Lung (tissue), 16 donors: Measurements from ENCODE around the gene DCDC2C. TPM values are rescaled to one million over a fixed set of nuclear protein-coding genes. Genes with fewer than 3 reads are reported as not detected.

Experiments
- ATAC-seq: fragments of 200-7000 bp; cut with Tn5 transposase; one replicate; pipeline ENCODE4 v1.9.1; 2020; ENCODE audit warnings: moderate number of reproducible peaks; ENCODE audit not compliant: insufficient read depth, low FRiP score
- DNase-seq, 3 donors: peaks; one replicate each; pipeline ENCODE4 v3.0.0-alpha.2; 2013 to 2017
- H3K27ac ChIP-seq, 2 donors: one replicate each; pipeline ENCODE4 v1.5.1; 2013; ENCODE audit warnings: mild to moderate bottlenecking in 2 of 2, moderate library complexity in 2 of 2, control low read depth in 1 of 2, inconsistent platforms in 1 of 2, low read depth in 1 of 2, low read length in 1 of 2
- H3K27me3 ChIP-seq, 3 donors: one replicate each; pipeline ENCODE4 v1.5.1; 2013; ENCODE audit warnings: low read length in 2 of 3; ENCODE audit not compliant: control insufficient read depth in 3 of 3, insufficient read depth in 3 of 3
- H3K36me3 ChIP-seq, 4 donors: one replicate each; pipeline ENCODE4 v1.5.1; 2013; ENCODE audit warnings: low read length in 4 of 4, mild to moderate bottlenecking in 1 of 4, moderate library complexity in 1 of 4; ENCODE audit not compliant: control insufficient read depth in 4 of 4, insufficient read depth in 4 of 4
- H3K4me1 ChIP-seq, 5 donors: one replicate each; pipeline ENCODE4 v1.5.1; 2013; ENCODE audit warnings: low read length in 5 of 5, mild to moderate bottlenecking in 2 of 5, moderate library complexity in 1 of 5; ENCODE audit not compliant: control insufficient read depth in 5 of 5, insufficient read depth in 5 of 5
- H3K4me3 ChIP-seq: one replicate; pipeline ENCODE4 v1.5.1; 2013; ENCODE audit warnings: mild to moderate bottlenecking, control low read depth, moderate library complexity
- H3K9ac ChIP-seq, 2 donors: one replicate each; pipeline ENCODE4 v1.5.1; 2013; ENCODE audit warnings: low read length in 2 of 2, control low read depth in 1 of 2; ENCODE audit not compliant: insufficient read depth in 1 of 2
- H3K9me3 ChIP-seq, 4 donors: one replicate each; pipeline ENCODE4 v1.5.1; 2013; ENCODE audit warnings: low read length in 3 of 4, mild to moderate bottlenecking in 1 of 4, moderate library complexity in 1 of 4; ENCODE audit not compliant: control insufficient read depth in 4 of 4, insufficient read depth in 3 of 4
- CTCF ChIP-seq: IDR thresholded peaks from 2 replicates; pipeline ENCODE4 v1.5.1; 2012; ENCODE audit warnings: mild to moderate bottlenecking; ENCODE audit errors: control extremely low read depth, extremely low read depth
- WGBS, 2 donors: extraction: QIAGEN DNeasy Blood & Tissue Kit; methylation state at CpG; one replicate each; pipeline ENCODE4 v1.1.7; 2013; 5-methylcytosine and 5-hydroxymethylcytosine counted together
- long read RNA-seq, 5 donors: transcript quantifications; one replicate each; lab custom pipeline, GENCODE V29; 2026
- polyA plus RNA-seq, 2 donors: library from polyadenylated mRNA; stranded (reverse); fragments of 200-250 nt; gene quantifications; one replicate each; pipeline ENCODE4 v1.2.1, GENCODE V29; 2013
- total RNA-seq, 2 donors: library from RNA; depleted of rRNA in 1 of 2; stranded (reverse); fragments of >200 nt in 1 of 2; gene quantifications; one replicate each; pipeline ENCODE4 v1.2.1, GENCODE V29; 2014 to 2021
- donor health status: control.
- donor health status: control.
- donor health status: Bipolar disorder and iron deficiency.
- donor health status: healthy.
- donor health status: DM: yes; HTN: yes; CAD: no.

Gene DCDC2C, protein sequence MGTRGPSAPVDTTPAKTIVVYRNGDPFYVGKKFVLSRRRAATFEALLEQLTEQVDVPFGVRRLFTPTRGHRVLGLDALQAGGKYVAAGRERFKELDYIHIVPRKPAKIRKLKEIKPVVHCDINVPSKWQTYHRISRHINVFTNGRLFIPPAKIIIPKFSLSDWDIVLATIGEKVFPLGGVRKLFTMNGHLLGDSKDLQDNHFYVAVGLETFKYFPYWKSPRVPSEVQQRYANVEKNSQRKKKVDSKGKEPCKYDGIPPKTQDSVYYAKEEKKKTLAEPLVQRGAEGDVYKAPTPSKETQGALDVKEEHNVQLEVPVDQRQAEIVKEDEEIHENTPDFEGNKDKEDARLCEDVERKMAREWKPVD
- total RNA-seq (under 1 TPM in 1 of 2 donors, not detected in 1; 0.37 TPM), polyA plus RNA-seq (not detected)
- long read RNA-seq, donor 1: 0 reads
- long read RNA-seq, donor 2: 0 reads
- long read RNA-seq, donor 3: 0 reads
- long read RNA-seq, donor 4: 0 reads
- long read RNA-seq, donor 5: 0 reads

DNA sequence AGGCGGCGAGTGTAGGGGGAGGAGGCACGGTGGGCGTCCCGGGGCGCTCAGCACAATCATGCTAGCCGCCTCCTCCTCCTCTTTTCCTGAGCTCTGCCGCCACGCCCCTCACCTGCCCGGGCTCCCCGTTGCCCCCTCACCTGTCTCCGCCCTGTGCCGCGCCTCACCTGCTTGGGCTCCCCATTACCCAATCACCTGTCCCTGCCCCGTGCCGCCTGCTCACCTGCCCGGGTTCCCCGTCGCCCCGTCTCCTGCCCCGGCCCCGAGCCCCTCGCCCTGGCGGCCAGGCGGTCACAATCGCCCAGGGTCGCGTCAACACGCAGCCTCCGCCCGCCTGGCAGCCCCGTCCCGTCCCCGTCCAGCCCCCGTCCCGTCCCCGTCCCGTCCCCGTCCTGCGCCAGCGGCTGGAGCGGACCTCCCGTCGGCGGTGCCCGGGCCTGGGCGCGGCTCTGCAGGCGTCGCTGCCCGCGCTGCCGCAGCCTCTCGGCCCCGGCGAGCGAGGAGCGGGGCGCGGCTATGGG, at the start of gene DCDC2C:
Gene DCDC2C, plus strand, starts transcription at position 340 of the 521 bp plus-strand sequence. Its CDS starts 177 bp downstream, at position 517.
- Histone ChIP-seq H3K36me3 (no peaks in the 10 kb centered on the region), H3K27me3 (peaks cover 8 to 28% (median 22%) of the 10 kb centered on the region in 3 donors), H3K4me1 (peaks cover 0 to 8% (median 0%) of the 10 kb centered on the region in 5 donors), H3K9me3 (peaks cover 0 to 6% (median 2%) of the 10 kb centered on the region in 4 donors), H3K4me3 (no peak within 1 kb of the TSS), H3K27ac (no peak within 1 kb of the TSS), H3K9ac (no peak within 1 kb of the TSS)
- 7 to 10% methylated on average over 33 to 60 of the region's 60 CpGs for WGBS, 2 donors
- no peak for DNase-seq
- ATAC-seq: no peak
- TF ChIP-seq CTCF: no peak

DNA sequence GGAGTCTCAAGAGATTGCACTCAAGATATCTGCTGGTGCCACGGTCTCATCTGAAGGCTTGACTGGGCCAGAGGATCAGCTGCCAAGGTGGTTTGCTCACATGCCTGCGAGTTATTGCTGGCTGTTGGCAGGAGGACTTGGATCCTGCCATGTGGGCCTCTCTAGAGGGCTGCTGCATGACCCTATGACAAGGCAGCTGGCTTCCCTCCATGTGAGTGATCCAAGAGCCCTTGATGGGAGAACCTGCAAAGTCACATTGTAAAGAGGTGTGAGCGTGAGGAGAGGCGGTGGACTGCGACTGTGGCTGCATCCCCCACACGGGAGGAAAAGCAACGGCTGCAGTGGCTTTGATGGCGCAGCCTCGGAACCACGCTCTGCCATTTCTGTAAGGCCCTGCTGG, 49.4 kb upstream of the DCDC2C start:
- no peaks in the 10 kb centered on the region for H3K36me3 ChIP-seq
- ATAC-seq (no peak), DNase-seq (peak in 2 of 3 donors; percentile 21 to 39)
- no peaks in the 10 kb centered on the region for H3K27me3 ChIP-seq
- no peak overlapping the region for H3K27ac ChIP-seq
- H3K4me3 ChIP-seq: no peak overlapping the region
- no peak overlapping the region for H3K9ac ChIP-seq
- H3K9me3 ChIP-seq: no peaks in the 10 kb centered on the region
- WGBS, 2 donors: 77 to 86% methylated on average over 10 of the region's 10 CpGs
- peaks cover 0 to 43% (median 4%) of the 10 kb centered on the region in 5 donors for H3K4me1 ChIP-seq
- TF ChIP-seq CTCF: no peak

- Histone ChIP-seq H3K9ac (no peak overlapping the region), H3K9me3 (no peaks in the 10 kb centered on the region), H3K4me3 (no peak overlapping the region), H3K4me1 (peaks cover 0 to 49% (median 4%) of the 10 kb centered on the region in 5 donors), H3K27ac (no peak overlapping the region), H3K27me3 (no peaks in the 10 kb centered on the region), H3K36me3 (no peaks in the 10 kb centered on the region)
- TF ChIP-seq CTCF: no peak
- 83 to 84% methylated on average over 21 of the region's 21 CpGs for WGBS, 2 donors
- no peak for DNase-seq
- no peak for ATAC-seq
Measured at GRCh38 chr2:3654531-3655225, 48.7 kb upstream of the DCDC2C start.
